ENCODE measurements around the gene XNDC1N. TPM values are rescaled to one million over a fixed set of nuclear protein-coding genes. Genes with fewer than 3 reads are reported as not detected.

Gene XNDC1N
- total RNA-seq, 1 experiment from 2014 or later, result 32.1 TPM

- peak; percentile 79 to 89 for DNase-seq
- intact Hi-C loops (cut with micrococcal nuclease; ENCODE audit: unreplicated experiment), result loop anchor here (1.0 to 5.0 kb wide), 2 partner anchors 84 to 274 kb away; partner anchors contain the start of gene INPPL1
Measured at GRCh38 chr11:71948314-71949027, 20.1 kb upstream of the XNDC1N start.

GRCh38 chr11:71947498-71947897 is 19.1 kb upstream of the XNDC1N start:
- H3K4me3 ChIP-seq (ENCODE audit: low read depth, low read length), result no peak overlapping the region
- ChIA-PET POLR2A (interaction anchor here (0.6 to 1.1 kb wide), 3 partner anchors 10 to 62 kb away, joined by 3 to 6 read pairs (median 4); no protein-coding TSS in a partner anchor), CTCF (interaction anchor here (0.8 kb wide), 1 partner anchor 10 kb away, joined by 3 read pairs; no protein-coding TSS in a partner anchor)
- Mint-ChIP-seq H3K36me3 (ENCODE audit: insufficient read depth, unreplicated experiment) (peaks cover 43% of the 10 kb centered on the region), H3K4me3 (ENCODE audit: unreplicated experiment) (peak overlapping the region; percentile 34), H3K27me3 (ENCODE audit: insufficient read depth, unreplicated experiment) (no peaks in the 10 kb centered on the region), H3K27ac (ENCODE audit: unreplicated experiment) (peak overlapping the region; percentile 87), H3K4me1 (ENCODE audit: low read depth, unreplicated experiment) (peaks cover 42% of the 10 kb centered on the region), H3K9me3 (ENCODE audit: unreplicated experiment) (no peaks in the 10 kb centered on the region)
- no peaks in the 10 kb centered on the region for H3K36me3 ChIP-seq (ENCODE audit: control insufficient read depth, insufficient read depth, low read length)
- no peaks in the 10 kb centered on the region for H3K27me3 ChIP-seq (replicated peaks; ENCODE audit: control insufficient read depth, insufficient read depth, low read length)
- peak; percentile 84 to 87 for DNase-seq
- no TSS peak for BruUV-seq (replicated peaks)
- intact Hi-C loops (cut with micrococcal nuclease; ENCODE audit: unreplicated experiment), result loop anchor here (1.0 to 5.0 kb wide), 3 partner anchors 19 to 275 kb away; partner anchors contain the start of genes INPPL1 and XNDC1N
- no peaks in the 10 kb centered on the region for H3K9me3 ChIP-seq
- TF ChIP-seq CTCF (IDR thresholded peaks at IDR 0.05; ENCODE audit: insufficient read depth in 1 of 2, low read depth in 1 of 2, low read length in 1 of 2, severe bottlenecking in 1 of 2, unreplicated experiment in 1 of 2), result no peak
- H3K4me1 ChIP-seq, result peaks cover 69% of the 10 kb centered on the region

More at GRCh38 chr11:71948314-71949027, 20.1 kb upstream of the XNDC1N start:
- no TSS peak for BruUV-seq (replicated peaks)
- Mint-ChIP-seq H3K27ac (ENCODE audit: unreplicated experiment) (peak overlapping the region; percentile 87), H3K4me1 (ENCODE audit: low read depth, unreplicated experiment) (peaks cover 34% of the 10 kb centered on the region), H3K27me3 (ENCODE audit: insufficient read depth, unreplicated experiment) (no peaks in the 10 kb centered on the region), H3K4me3 (ENCODE audit: unreplicated experiment) (peak overlapping the region; percentile 54), H3K36me3 (ENCODE audit: insufficient read depth, unreplicated experiment) (peaks cover 42% of the 10 kb centered on the region), H3K9me3 (ENCODE audit: unreplicated experiment) (no peaks in the 10 kb centered on the region)
- POLR2A ChIA-PET, result interaction anchor here (0.6 to 1.7 kb wide), 8 partner anchors 16 to 199 kb away, joined by 3 to 41 read pairs (median 3); partner anchors contain the start of genes ANAPC15, RNF121 and XNDC1N
- H3K4me3 ChIP-seq (ENCODE audit: low read depth, low read length), result no peak overlapping the region
- no peak for TF ChIP-seq CTCF (IDR thresholded peaks at IDR 0.05; ENCODE audit: insufficient read depth in 1 of 2, low read depth in 1 of 2, low read length in 1 of 2, severe bottlenecking in 1 of 2, unreplicated experiment in 1 of 2)
- H3K9me3 ChIP-seq, result no peaks in the 10 kb centered on the region
- CTCF ChIA-PET, result interaction anchor here (0.6 to 1.7 kb wide), 11 partner anchors 9 to 736 kb away, joined by 3 to 15 read pairs (median 4); partner anchors contain the start of genes RNF121 and XNDC1N
- H3K36me3 ChIP-seq (ENCODE audit: control insufficient read depth, insufficient read depth, low read length), result no peaks in the 10 kb centered on the region
- H3K27me3 ChIP-seq (replicated peaks; ENCODE audit: control insufficient read depth, insufficient read depth, low read length), result no peaks in the 10 kb centered on the region
- H3K4me1 ChIP-seq, result peaks cover 68% of the 10 kb centered on the region

GRCh38 chr11:71946144-71946571 is 17.8 kb upstream of the XNDC1N start:
- ChIA-PET CTCF (interaction anchor here (0.6 kb wide), 1 partner anchor 1470 kb away, joined by 3 read pairs; no protein-coding TSS in a partner anchor), POLR2A (interaction anchor here (0.9 kb wide), 1 partner anchor 17 kb away, joined by 3 read pairs; the partner anchor contains the start of gene RNF121)
- DNase-seq, result no peak
- Mint-ChIP-seq H3K4me1 (ENCODE audit: low read depth, unreplicated experiment) (peaks cover 42% of the 10 kb centered on the region), H3K27me3 (ENCODE audit: insufficient read depth, unreplicated experiment) (no peaks in the 10 kb centered on the region), H3K4me3 (ENCODE audit: unreplicated experiment) (peak overlapping the region; percentile 37), H3K9me3 (ENCODE audit: unreplicated experiment) (no peaks in the 10 kb centered on the region), H3K27ac (ENCODE audit: unreplicated experiment) (peak overlapping the region; percentile 94), H3K36me3 (ENCODE audit: insufficient read depth, unreplicated experiment) (peaks cover 40% of the 10 kb centered on the region)
- H3K36me3 ChIP-seq (ENCODE audit: control insufficient read depth, insufficient read depth, low read length), result no peaks in the 10 kb centered on the region
- no peak overlapping the region for H3K4me3 ChIP-seq (ENCODE audit: low read depth, low read length)
- H3K4me1 ChIP-seq, result peaks cover 69% of the 10 kb centered on the region
- no TSS peak for BruUV-seq (replicated peaks)
- intact Hi-C loops (cut with micrococcal nuclease; ENCODE audit: unreplicated experiment), result loop anchor here (5.0 kb wide), 1 partner anchor 276 kb away; the partner anchor contains the start of gene INPPL1
- no peak for TF ChIP-seq CTCF (IDR thresholded peaks at IDR 0.05; ENCODE audit: insufficient read depth in 1 of 2, low read depth in 1 of 2, low read length in 1 of 2, severe bottlenecking in 1 of 2, unreplicated experiment in 1 of 2)
- no peaks in the 10 kb centered on the region for H3K27me3 ChIP-seq (replicated peaks; ENCODE audit: control insufficient read depth, insufficient read depth, low read length)
- no peaks in the 10 kb centered on the region for H3K9me3 ChIP-seq
